Astrocyte of the spinal cord (primary cell): Measurements from ENCODE around the gene EPHA5.

Experiments
- DNase-seq: peaks from one replicate; pipeline ENCODE4 v3.0.0; 2011; ENCODE audit warnings: low read depth, low spot score
- H3K4me3 ChIP-seq: 2 replicates; pipeline ENCODE4 v1.5.1; 2011; ENCODE audit warnings: low read depth, mild to moderate bottlenecking, low read length, moderate library complexity
- CTCF ChIP-seq: IDR thresholded peaks from 2 replicates; pipeline ENCODE4 v1.5.1; 2012; ENCODE audit warnings: low read depth, mild to moderate bottlenecking, low read length, inconsistent platforms
- in situ Hi-C: cut with HindIII; loops from 2 replicates; pipeline ENCODE4 v1.10.0; 2017; ENCODE audit warnings: low sequenced_read_pairs

EPHA5 gene

GRCh38 chr4:65453398-65453797 lies 216.9 kb downstream of the EPHA5 start:
- in situ Hi-C loops: no loop called here
- no peak for TF ChIP-seq CTCF

GRCh38 chr4:65450899-65451298 lies 219.4 kb downstream of the EPHA5 start:
- in situ Hi-C loops: no loop called here
- H3K4me3 ChIP-seq: no peak overlapping the region
- no peak for TF ChIP-seq CTCF
- DNase-seq: no peak

More at GRCh38 chr4:65453398-65453797, 216.9 kb downstream of the EPHA5 start:
- no peak overlapping the region for H3K4me3 ChIP-seq
- DNase-seq: no peak

- no peak overlapping the region for H3K4me3 ChIP-seq
- no peak for TF ChIP-seq CTCF
- DNase-seq: peak; percentile 20
- in situ Hi-C loops: no loop called here
These were observed 233.2 kb downstream of the EPHA5 start for GRCh38 chr4:65437102-65437501.

GRCh38 chr4:65422109-65422508 lies 248.2 kb downstream of the EPHA5 start:
- no peak overlapping the region for H3K4me3 ChIP-seq
- in situ Hi-C loops: no loop called here
- no peak for DNase-seq
- no peak for TF ChIP-seq CTCF

- TF ChIP-seq CTCF: no peak
- in situ Hi-C loops: no loop called here
- no peak for DNase-seq
- H3K4me3 ChIP-seq: no peak overlapping the region
These were observed 250.3 kb downstream of the EPHA5 start for GRCh38 chr4:65420036-65420435.

GRCh38 chr4:65416891-65417290 lies 253.4 kb downstream of the EPHA5 start:
- H3K4me3 ChIP-seq: no peak overlapping the region
- DNase-seq: peak; percentile 42
- no peak for TF ChIP-seq CTCF
- in situ Hi-C loops: no loop called here

GRCh38 chr4:65407483-65407882 lies 262.8 kb downstream of the EPHA5 start:
- no peak for TF ChIP-seq CTCF
- in situ Hi-C loops: no loop called here
- no peak for DNase-seq
- no peak overlapping the region for H3K4me3 ChIP-seq
